ENCODE data around the gene GLYATL3.
"Not testable (repeated sequence)": the region's sequence is repeated elsewhere in the genome, so short reads cannot be mapped to it uniquely, and the experiment has no call there.

- TF ChIP-seq CTCF (conservative IDR thresholded peaks at IDR 0.05; ENCODE audit: low read length); EZH2phosphoT487 (IDR thresholded peaks at IDR 0.05; ENCODE audit: borderline replicate concordance, low read depth, low read length): not testable (repeated sequence)
Measured at GRCh38 chr6:49481846-49482245, 17.9 kb upstream of the GLYATL3 start.

Measured in OCI-LY7 (cell line).